ENCODE measurements around the gene CHCHD3.
A peak's percentile ranks its signal among the peaks of the same experiment; 100 is the strongest.

CHCHD3 gene

DNA sequence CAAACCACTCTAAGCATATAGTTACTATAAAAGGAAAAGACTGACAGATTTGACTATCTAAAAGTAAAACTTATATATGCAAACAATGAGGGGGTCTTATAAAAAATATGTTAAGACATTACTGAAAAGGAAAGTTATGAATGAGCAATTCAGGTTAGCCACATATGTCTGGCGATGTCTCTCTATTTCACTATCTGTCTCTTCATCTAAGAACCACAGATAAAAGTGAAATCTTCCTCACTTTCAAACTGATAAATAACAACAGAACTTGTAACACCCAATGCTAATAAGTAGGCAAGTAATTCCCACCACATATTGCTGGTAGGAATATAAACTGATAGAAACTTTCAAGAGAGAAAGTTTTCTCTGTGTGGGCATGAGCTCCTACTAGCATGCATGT is 138.2 kb downstream of the CHCHD3 start:
- no peak overlapping the region for H3K4me3 ChIP-seq (ENCODE audit: low read depth, low read length)
- TF ChIP-seq, protein P1, sequence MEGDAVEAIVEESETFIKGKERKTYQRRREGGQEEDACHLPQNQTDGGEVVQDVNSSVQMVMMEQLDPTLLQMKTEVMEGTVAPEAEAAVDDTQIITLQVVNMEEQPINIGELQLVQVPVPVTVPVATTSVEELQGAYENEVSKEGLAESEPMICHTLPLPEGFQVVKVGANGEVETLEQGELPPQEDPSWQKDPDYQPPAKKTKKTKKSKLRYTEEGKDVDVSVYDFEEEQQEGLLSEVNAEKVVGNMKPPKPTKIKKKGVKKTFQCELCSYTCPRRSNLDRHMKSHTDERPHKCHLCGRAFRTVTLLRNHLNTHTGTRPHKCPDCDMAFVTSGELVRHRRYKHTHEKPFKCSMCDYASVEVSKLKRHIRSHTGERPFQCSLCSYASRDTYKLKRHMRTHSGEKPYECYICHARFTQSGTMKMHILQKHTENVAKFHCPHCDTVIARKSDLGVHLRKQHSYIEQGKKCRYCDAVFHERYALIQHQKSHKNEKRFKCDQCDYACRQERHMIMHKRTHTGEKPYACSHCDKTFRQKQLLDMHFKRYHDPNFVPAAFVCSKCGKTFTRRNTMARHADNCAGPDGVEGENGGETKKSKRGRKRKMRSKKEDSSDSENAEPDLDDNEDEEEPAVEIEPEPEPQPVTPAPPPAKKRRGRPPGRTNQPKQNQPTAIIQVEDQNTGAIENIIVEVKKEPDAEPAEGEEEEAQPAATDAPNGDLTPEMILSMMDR (IDR thresholded peaks at IDR 0.05; ENCODE audit: low read depth, low read length, missing control alignments): no peak
- no peak for DNase-seq (ENCODE audit: low read depth)
- in situ Hi-C loops (cut with HindIII; ENCODE audit: low sequenced_read_pairs): no loop called here

DNA sequence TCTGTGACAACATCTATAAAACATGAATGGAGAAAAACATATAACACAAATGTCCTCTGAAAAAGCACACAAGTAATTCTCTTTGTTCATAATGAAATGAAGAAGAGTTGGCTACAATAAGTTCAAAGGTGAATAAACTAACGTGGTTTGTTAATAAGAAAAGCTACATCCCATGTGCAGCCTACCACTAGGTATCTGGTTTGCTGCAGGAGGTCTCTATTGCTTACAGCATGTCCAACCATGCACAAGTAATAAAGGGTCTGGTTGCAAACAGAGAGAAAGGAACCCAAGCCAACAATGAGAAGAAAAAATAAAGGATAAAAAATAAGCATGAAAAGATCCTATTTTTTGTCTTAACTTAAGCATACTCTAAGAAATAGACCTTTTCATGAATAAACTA is 139.2 kb downstream of the CHCHD3 start:
- in situ Hi-C loops (cut with HindIII; ENCODE audit: low sequenced_read_pairs): no loop called here

DNA sequence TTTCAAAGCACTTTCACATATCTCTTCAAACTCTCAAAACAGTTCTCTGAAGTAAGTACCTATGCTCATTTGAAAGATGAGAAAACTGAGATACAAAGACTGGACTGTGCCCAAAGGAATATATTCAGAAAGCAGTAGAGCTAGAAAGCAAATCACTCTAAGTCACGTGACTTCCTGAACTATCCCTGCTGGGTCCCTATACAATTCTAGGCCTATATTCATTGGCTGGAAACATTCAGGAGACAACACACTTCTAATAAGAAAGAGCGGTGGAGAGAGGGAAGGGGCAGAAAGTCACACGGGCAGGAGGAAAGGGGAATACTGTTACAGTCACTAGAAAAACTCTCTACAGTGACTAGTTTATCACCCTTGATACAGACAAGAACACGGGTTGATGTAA is 140.0 kb downstream of the CHCHD3 start:
- in situ Hi-C loops (cut with HindIII; ENCODE audit: low sequenced_read_pairs): no loop called here
- no peak for DNase-seq (ENCODE audit: low read depth)
- TF ChIP-seq, protein P1 (IDR thresholded peaks at IDR 0.05; ENCODE audit: low read depth, low read length, missing control alignments): no peak
- H3K4me3 ChIP-seq (ENCODE audit: low read depth, low read length): no peak overlapping the region

More for the DNA sequence above, 139.2 kb downstream of the CHCHD3 start:
- no peak overlapping the region for H3K4me3 ChIP-seq (ENCODE audit: low read depth, low read length)
- TF ChIP-seq, protein P1 (IDR thresholded peaks at IDR 0.05; ENCODE audit: low read depth, low read length, missing control alignments): no peak
- DNase-seq (ENCODE audit: low read depth): peak; percentile 62

DNA sequence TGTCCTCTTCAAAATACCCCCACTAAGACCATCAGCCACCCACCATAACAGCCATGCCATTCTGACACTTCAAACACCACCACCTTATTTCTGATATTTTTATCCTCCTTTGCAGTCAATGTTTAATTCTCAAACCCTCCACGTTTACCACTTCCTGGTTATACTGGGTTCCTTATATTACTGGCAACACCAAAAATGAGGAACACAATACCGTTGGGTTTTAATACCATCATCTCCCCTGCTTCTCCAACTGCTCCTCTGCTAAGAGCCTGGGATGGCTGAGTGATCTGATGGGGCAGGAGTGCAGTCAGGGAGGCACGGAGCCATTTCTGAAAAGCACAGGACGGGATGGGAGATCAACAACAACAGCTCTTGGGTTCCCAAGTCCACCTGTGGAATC is 140.5 kb downstream of the CHCHD3 start:
- DNase-seq (ENCODE audit: low read depth): no peak
- TF ChIP-seq, protein P1 (IDR thresholded peaks at IDR 0.05; ENCODE audit: low read depth, low read length, missing control alignments): no peak
- in situ Hi-C loops (cut with HindIII; ENCODE audit: low sequenced_read_pairs): no loop called here
- H3K4me3 ChIP-seq (ENCODE audit: low read depth, low read length): no peak overlapping the region

GRCh38 chr7:132940084-132940483 is 141.8 kb downstream of the CHCHD3 start:
- in situ Hi-C loops (cut with HindIII; ENCODE audit: low sequenced_read_pairs): no loop called here
- no peak for DNase-seq (ENCODE audit: low read depth)
- no peak overlapping the region for H3K4me3 ChIP-seq (ENCODE audit: low read depth, low read length)
- TF ChIP-seq, protein P1 (IDR thresholded peaks at IDR 0.05; ENCODE audit: low read depth, low read length, missing control alignments): no peak

DNA sequence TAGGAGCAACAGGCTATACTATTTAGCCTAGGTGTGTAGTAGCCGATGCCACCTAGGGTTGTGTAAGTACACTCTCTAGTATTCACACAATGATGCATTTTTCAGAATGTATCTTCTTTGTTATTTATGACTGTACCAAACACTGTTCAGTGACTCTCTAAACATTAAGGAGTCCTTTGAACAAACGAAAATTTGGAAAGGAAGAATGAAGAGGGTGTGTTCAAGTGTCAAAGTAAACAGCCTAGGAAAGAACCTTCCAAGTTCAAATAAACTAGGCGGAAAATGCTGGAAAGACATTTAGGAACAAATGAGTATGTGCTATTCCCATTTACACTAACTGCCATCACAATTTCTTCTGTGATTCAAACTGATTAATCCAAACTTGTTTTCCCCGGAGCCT is 142.4 kb downstream of the CHCHD3 start:
- TF ChIP-seq, protein P1 (IDR thresholded peaks at IDR 0.05; ENCODE audit: low read depth, low read length, missing control alignments): no peak
- no peak for DNase-seq (ENCODE audit: low read depth)
- in situ Hi-C loops (cut with HindIII; ENCODE audit: low sequenced_read_pairs): loop anchor here (5.0 kb wide), 1 partner anchor 72 kb away; no protein-coding TSS in a partner anchor
- H3K4me3 ChIP-seq (ENCODE audit: low read depth, low read length): no peak overlapping the region

- no peak for DNase-seq (ENCODE audit: low read depth)
- in situ Hi-C loops (cut with HindIII; ENCODE audit: low sequenced_read_pairs): loop anchor here (5.0 kb wide), 1 partner anchor 70 kb away; no protein-coding TSS in a partner anchor
- TF ChIP-seq, protein P1 (IDR thresholded peaks at IDR 0.05; ENCODE audit: low read depth, low read length, missing control alignments): no peak
- H3K4me3 ChIP-seq (ENCODE audit: low read depth, low read length): no peak overlapping the region
Observed at GRCh38 chr7:132937286-132937685, 144.6 kb downstream of the CHCHD3 start.

All from astrocyte of the cerebellum (primary cell).